GM12878 (cell line): Measurements from ENCODE around the gene TRPM6.

Experiments used
- CHD2 ChIP-seq: IDR thresholded peaks from 2 replicates; pipeline ENCODE4 v1.6.1; 2011; ENCODE audit warnings: low read depth, low read length, improper control_type of control experiment, borderline replicate concordance
- RFX5 ChIP-seq: IDR thresholded peaks from 2 replicates; pipeline ENCODE4 v1.6.1; 2011; ENCODE audit warnings: low read depth, low read length, improper control_type of control experiment
- TCF12 ChIP-seq: IDR thresholded peaks from 2 replicates; pipeline ENCODE4 v1.6.1; 2011; ENCODE audit warnings: low read depth, mild to moderate bottlenecking, low read length
- USF2 ChIP-seq: IDR thresholded peaks from 2 replicates; pipeline ENCODE4 v1.6.1; 2011; ENCODE audit warnings: low read depth, low read length, improper control_type of control experiment, borderline replicate concordance

- TF ChIP-seq RFX5 (no peak), TCF12 (no peak), CHD2 (no peak), USF2 (no peak)
Observed at GRCh38 chr9:74858751-74859414, 28.8 kb downstream of the TRPM6 start.
